Cardiac fibroblast (primary cell): ENCODE measurements around the gene OVCH1.
A peak's percentile ranks its signal among the peaks of the same experiment; 100 is the strongest.

Experiments
- DNase-seq, 2 donors: peaks; one replicate each; pipeline versions ENCODE4 v3.0.0 to v3.0.0-alpha.2; 2010; ENCODE audit warnings: low read depth in 2 of 2
- H3K4me3 ChIP-seq, 2 donors: replicated peaks in 1 of 2; 1 replicate in 1 of 2; 2 replicates in 1 of 2; pipeline ENCODE4 v1.5.1; 2011; ENCODE audit warnings: low read depth in 2 of 2, low read length in 2 of 2, mild to moderate bottlenecking in 2 of 2, moderate library complexity in 1 of 2
- TF ChIP-seq, protein P1 (sequence below): IDR thresholded peaks from one replicate; pipeline ENCODE4 v1.5.1; 2011; ENCODE audit warnings: low read depth, mild to moderate bottlenecking, low read length, inconsistent platforms

The OVCH1 gene

DNA sequence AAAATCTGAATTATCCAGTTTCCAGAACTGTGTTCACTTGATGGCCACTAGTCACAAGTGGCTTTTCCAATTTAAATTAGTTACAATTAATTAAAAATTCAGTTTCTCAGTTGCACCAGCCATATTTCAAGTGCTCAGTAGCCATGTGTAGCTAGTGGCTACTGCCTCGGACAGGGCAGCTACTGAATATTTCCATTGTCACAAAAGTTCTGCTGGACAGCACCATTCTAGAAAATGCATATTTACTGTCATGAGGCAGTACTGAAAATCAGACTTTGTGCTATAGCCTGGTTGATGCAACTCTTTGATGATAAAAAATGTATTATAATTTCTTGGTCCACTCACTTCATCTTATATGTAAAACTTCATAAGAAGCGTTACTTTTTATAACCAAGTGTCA lies 11.5 kb upstream of the OVCH1 start:
- no peak for DNase-seq
- TF ChIP-seq, protein P1, sequence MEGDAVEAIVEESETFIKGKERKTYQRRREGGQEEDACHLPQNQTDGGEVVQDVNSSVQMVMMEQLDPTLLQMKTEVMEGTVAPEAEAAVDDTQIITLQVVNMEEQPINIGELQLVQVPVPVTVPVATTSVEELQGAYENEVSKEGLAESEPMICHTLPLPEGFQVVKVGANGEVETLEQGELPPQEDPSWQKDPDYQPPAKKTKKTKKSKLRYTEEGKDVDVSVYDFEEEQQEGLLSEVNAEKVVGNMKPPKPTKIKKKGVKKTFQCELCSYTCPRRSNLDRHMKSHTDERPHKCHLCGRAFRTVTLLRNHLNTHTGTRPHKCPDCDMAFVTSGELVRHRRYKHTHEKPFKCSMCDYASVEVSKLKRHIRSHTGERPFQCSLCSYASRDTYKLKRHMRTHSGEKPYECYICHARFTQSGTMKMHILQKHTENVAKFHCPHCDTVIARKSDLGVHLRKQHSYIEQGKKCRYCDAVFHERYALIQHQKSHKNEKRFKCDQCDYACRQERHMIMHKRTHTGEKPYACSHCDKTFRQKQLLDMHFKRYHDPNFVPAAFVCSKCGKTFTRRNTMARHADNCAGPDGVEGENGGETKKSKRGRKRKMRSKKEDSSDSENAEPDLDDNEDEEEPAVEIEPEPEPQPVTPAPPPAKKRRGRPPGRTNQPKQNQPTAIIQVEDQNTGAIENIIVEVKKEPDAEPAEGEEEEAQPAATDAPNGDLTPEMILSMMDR, result no peak

GRCh38 chr12:29505122-29505521 lies 7.6 kb upstream of the OVCH1 start:
- TF ChIP-seq, protein P1, result no peak
- no peak for DNase-seq

More for the DNA sequence above, 11.5 kb upstream of the OVCH1 start:
- no peak overlapping the region for H3K4me3 ChIP-seq

GRCh38 chr12:29503283-29503682 lies 5.8 kb upstream of the OVCH1 start:
- DNase-seq, result no peak
- TF ChIP-seq, protein P1, result no peak
- H3K4me3 ChIP-seq, result no peak overlapping the region

More at GRCh38 chr12:29505122-29505521, 7.6 kb upstream of the OVCH1 start:
- H3K4me3 ChIP-seq, result no peak overlapping the region

DNA sequence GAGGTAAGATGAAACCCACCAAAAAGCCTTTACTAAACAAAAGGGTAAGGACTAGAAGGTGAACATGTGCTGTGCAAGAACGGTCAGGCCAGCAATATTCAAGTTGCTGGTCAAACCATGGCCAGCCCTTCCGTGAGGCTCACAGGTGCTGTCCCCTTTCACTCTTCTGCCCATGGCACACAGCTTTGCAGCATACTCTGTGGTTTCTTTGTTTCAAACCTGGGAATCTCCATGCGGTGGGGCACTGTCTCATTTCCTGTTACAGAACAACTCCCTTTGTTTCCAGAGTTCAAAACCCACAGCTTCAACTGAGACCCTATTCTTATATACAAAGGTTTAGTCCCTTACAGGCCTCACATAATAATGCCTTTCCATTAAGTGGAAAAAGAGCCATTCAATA lies 1.7 kb upstream of the OVCH1 start:
- TF ChIP-seq, protein P1, result no peak
- H3K4me3 ChIP-seq, result no peak overlapping the region
- DNase-seq, result peak in 1 of 2 donors; percentile 19

DNA sequence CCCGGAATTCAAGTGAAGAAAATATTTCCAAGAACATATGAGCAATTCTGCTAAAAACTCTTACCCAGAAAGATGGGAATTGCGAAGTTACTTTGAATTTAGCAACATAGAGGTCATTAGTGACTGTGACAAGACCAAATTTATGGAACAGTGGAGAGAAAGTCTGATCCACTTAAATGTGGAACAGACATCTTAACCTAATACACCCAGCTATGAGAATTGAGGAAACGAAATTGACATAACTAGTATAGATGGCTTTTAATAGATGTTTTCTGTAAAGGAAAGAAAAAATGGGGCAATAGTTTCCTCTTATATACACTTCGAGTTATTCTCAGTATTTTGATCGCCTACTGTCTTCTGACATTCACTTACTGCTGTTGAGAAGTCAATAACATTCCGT lies 4.6 kb downstream of the OVCH1 start:
- DNase-seq, result no peak
- H3K4me3 ChIP-seq, result no peak overlapping the region
- TF ChIP-seq, protein P1, result no peak

DNA sequence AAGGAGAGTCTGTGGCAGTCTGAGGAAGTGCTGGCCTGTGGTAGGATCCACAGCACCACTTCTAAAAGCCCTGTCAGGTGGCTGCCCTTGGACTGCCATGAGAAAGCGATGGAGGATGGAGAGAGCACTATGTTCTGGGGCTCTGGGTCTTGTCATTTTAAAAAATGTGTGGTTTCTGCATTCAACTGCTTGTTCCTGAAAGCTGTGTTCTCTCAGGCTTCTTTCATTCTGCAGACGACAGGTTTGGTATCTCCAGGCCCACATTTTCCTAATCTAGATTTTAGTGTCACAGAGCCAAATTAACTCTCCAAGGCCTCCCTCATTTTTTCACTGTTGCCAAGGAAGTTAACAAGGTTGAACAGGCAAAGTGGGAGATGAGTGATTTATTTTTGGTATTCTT lies 10.5 kb downstream of the OVCH1 start:
- H3K4me3 ChIP-seq, result no peak overlapping the region
- TF ChIP-seq, protein P1, result no peak
- no peak for DNase-seq

- DNase-seq, result no peak
- TF ChIP-seq, protein P1, result no peak
- H3K4me3 ChIP-seq, result no peak overlapping the region
Measured at GRCh38 chr12:29463198-29463597, 34.3 kb downstream of the OVCH1 start.
